ENCODE results near the gene LGALS3BP. TPM values are rescaled to one million over a fixed set of nuclear protein-coding genes. Genes with fewer than 3 reads are reported as not detected.

Gene LGALS3BP
- total RNA-seq, 1 experiment from 2014 or later: 69.8 TPM

GRCh38 chr17:78991906-78992532 is 12.3 kb upstream of the LGALS3BP start:
- no peaks in the 10 kb centered on the region for H3K23me2 ChIP-seq (ENCODE audit: insufficient read length, low read depth, low read length, poor library complexity, severe bottlenecking)
- H3K4me2 ChIP-seq (ENCODE audit: insufficient read depth, insufficient read length, low read length): no peak overlapping the region
- DNase-seq: no peak
- H3K79me1 ChIP-seq (ENCODE audit: insufficient read depth, low read depth, low read length, poor library complexity, severe bottlenecking): no peaks in the 10 kb centered on the region
- Mint-ChIP-seq H3K4me1 (peaks cover under 1% of the 10 kb centered on the region in 2 experiments), H3K9me3 (no peaks in the 10 kb centered on the region), H3K4me3 (no peak overlapping the region), H3K27ac (no peak overlapping the region), H3K27me3 (ENCODE audit: low read depth) (peaks cover 24% of the 10 kb centered on the region), H3K36me3 (ENCODE audit: insufficient read depth in 1 of 3, low read depth in 3 of 3) (peaks cover 18 to 52% (median 32%) of the 10 kb centered on the region in 3 experiments)
- H3K4me1 ChIP-seq (ENCODE audit: insufficient read depth, low read length): 0 out of 2 replicates have a peak, but pooled peaks cover under 1% of the 10 kb centered on the region
- no peak overlapping the region for H2BK120ac ChIP-seq (ENCODE audit: low read depth, low read length, poor library complexity, severe bottlenecking)
- no peak overlapping the region for H2BK15ac ChIP-seq (ENCODE audit: low read depth, low read length)
- TF ChIP-seq CTCF (conservative IDR thresholded peaks at IDR 0.05): no peak
- H4K8ac ChIP-seq (replicated peaks; ENCODE audit: insufficient read length, low read depth, low read length): no peak overlapping the region
- no peak overlapping the region for H4K5ac ChIP-seq (ENCODE audit: insufficient read length, low read depth, low read length)
- no peak overlapping the region for H2AK5ac ChIP-seq (ENCODE audit: insufficient read length, low read length)
- H2BK20ac ChIP-seq (ENCODE audit: low read depth, low read length, poor library complexity, severe bottlenecking): no peak overlapping the region
- no peak overlapping the region for H3K14ac ChIP-seq (ENCODE audit: insufficient read depth, low read length)
- no peak overlapping the region for H2BK12ac ChIP-seq (ENCODE audit: insufficient read length, low read depth, low read length)
- H3K9me3 ChIP-seq (ENCODE audit: control insufficient read depth, low read depth, low read length): no peaks in the 10 kb centered on the region
- H3K27ac ChIP-seq (ENCODE audit: insufficient read length, low read depth, low read length): no peak overlapping the region
- WGBS (ENCODE audit: extremely low coverage, insufficient read length, low lambda C conversion rate): no CpG with 5 or more reads among the region's 22 CpGs
- no peaks in the 10 kb centered on the region for H3K79me2 ChIP-seq (ENCODE audit: insufficient read depth, low read length)
- H3K4ac ChIP-seq (ENCODE audit: low read depth, low read length): no peak overlapping the region
- H4K91ac ChIP-seq (ENCODE audit: insufficient read length, low read depth, low read length): no peak overlapping the region
- H3K56ac ChIP-seq (ENCODE audit: insufficient read length, low read depth, low read length): no peak overlapping the region
- no peaks in the 10 kb centered on the region for H3K27me3 ChIP-seq (ENCODE audit: insufficient read depth, low read length)
- no peak overlapping the region for H2AFZ ChIP-seq (ENCODE audit: low read length)
- H3K23ac ChIP-seq (ENCODE audit: insufficient read length, low read depth, low read length): no peak overlapping the region
- H3T11ph ChIP-seq (ENCODE audit: low read length): no peak overlapping the region
- H4K20me1 ChIP-seq (ENCODE audit: control insufficient read depth, insufficient read depth, insufficient read length): no peaks in the 10 kb centered on the region
- no peak overlapping the region for H3K9ac ChIP-seq (ENCODE audit: extremely low read depth, insufficient read length, low read length)
- no peak overlapping the region for H2BK5ac ChIP-seq (ENCODE audit: insufficient read length, low read length)
- H3K18ac ChIP-seq (ENCODE audit: insufficient read length, low read depth, low read length): no peak overlapping the region
